Umbilical cord (tissue), 2 donors: Measurements from ENCODE around the gene JPT1. TPM values are rescaled to one million over a fixed set of nuclear protein-coding genes. Genes with fewer than 3 reads are reported as not detected.

ENCODE experiments used
- DNase-seq: peaks from one replicate; pipeline ENCODE4 v3.0.0-alpha.2; 2015; ENCODE audit warnings: low spot score
- total RNA-seq: library from RNA; depleted of rRNA; stranded (reverse); fragments of >200 nt; gene quantifications from one replicate; pipeline ENCODE4 v1.2.3, GENCODE V29; 2014; ENCODE audit warnings: low replicate concordance; ENCODE audit not compliant: insufficient read depth

Gene JPT1
- total RNA-seq, 1 donor from 2014 or later: 16.6 TPM

- DNase-seq: peak; percentile 39
Observed at GRCh38 chr17:75105126-75106080, 48.9 kb downstream of the JPT1 start.

DNA sequence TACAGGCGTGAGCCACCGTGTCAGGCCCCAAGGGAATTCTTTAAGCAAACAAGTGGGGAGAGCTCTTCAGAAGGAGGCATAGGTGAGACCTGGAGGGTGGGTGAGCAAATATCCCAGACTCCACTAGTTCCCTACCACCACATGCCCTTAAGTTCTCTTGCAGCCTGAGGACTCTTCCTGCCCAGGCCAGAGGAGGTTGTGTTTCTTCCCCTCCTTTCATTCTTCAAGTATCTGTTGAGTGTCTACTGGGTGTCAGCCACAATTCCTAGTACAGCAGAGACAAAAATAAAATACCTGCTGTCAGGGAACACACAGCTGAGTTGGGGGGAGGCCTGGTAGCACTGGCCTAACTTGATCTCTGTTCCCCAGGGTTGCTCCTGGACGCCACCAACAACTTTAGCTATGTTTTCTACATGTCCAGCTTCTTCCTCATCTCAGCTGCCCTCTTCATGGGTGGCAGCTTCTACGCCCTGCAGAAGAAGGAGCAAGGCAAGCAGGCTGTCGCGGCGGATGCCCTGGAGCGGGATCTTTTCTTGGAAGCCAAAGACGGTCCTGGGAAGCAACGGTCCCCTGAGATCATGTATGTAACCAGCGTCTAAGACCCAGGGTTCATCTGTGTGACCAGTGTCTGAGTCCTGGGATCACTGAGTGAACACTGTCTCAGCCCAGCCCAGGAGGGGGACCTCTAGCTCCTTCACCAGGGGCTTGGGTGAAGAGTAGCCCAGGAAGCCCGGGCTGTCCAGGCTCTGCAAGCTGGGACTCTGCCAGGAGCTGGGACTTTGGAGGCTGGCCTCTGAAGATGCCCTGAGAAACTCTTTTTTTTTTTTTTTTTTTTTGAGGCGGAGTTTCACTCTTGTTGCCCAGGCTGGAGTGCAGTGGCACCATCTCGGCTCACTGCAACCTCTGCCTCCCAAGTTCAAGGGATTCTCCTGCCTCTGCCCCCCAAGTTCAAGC is 50.4 kb downstream of the JPT1 start:
- DNase-seq: no peak

DNA sequence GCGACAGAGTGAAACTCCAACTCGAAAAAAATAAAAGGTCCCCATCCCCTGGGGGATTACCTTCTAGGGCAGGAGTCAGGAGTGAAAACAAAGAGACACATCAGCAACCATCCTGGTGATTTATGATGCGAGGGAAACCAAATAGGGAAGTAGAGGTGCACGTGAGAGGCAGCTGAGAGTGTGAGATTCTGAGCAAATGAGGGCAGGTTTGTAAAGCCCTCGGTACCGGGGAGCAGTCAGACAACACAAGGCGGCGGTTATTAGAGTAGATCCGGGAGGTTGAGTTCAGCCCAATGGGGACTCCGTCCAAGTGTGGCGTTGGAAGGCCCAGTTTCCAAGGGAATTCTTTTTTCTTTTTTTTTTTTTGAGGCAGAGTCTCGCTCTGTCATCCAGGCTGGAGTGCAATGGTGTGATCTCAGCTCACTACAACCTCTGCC is 51.9 kb downstream of the JPT1 start:
- DNase-seq: no peak

- DNase-seq: no peak
Observed at GRCh38 chr17:75099881-75100595, 54.3 kb downstream of the JPT1 start.

GRCh38 chr17:75098861-75099260 is 55.5 kb downstream of the JPT1 start:
- no peak for DNase-seq

DNA sequence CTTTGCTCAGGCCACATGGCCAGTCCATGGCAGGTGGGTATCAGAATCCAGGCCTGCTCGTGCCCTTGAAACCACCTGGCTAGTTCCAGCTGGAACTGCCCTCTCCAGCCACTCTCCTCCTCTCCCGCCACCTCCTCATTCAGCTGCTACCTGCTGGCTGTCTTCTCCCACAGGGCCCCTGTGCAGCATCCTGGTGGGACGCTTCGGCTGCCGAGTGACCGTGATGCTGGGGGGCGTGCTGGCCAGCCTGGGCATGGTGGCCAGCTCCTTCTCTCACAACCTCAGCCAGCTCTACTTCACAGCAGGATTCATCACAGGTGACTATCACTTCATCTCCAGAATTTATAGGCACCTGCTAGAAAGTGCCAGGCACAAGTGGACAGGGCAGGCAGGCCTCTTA is 56.4 kb downstream of the JPT1 start:
- DNase-seq: no peak

DNA sequence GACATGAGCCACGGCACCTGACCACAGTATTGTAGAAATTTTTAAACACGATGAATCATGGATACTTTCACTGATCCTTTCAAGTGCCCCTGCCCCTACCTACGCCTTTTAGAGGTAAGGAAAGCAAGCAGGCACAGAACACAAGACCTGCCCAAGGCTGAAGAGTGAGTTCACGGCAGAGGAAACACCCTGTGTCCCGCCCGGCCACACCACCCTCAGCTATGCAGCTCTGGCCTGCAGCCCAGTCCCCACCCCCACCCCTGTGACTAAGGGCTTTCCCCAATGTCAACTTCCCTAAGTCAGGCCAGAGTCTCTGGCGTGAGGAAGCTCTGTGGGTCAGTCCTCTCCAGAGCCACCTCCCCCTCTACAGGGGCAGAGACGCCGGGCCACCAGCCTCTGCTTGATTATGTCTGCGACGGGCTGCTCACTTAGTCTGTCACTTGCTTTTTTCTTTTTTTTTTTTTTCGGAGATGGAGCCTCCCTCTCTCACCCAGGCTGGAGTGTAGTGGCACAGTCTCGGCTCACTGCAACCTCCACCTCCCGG is 58.2 kb downstream of the JPT1 start:
- DNase-seq: peak; percentile 77

- DNase-seq: no peak
Observed at GRCh38 chr17:75094871-75095399, 59.4 kb downstream of the JPT1 start.

GRCh38 chr17:75093548-75094158 is 60.7 kb downstream of the JPT1 start:
- DNase-seq: no peak

DNA sequence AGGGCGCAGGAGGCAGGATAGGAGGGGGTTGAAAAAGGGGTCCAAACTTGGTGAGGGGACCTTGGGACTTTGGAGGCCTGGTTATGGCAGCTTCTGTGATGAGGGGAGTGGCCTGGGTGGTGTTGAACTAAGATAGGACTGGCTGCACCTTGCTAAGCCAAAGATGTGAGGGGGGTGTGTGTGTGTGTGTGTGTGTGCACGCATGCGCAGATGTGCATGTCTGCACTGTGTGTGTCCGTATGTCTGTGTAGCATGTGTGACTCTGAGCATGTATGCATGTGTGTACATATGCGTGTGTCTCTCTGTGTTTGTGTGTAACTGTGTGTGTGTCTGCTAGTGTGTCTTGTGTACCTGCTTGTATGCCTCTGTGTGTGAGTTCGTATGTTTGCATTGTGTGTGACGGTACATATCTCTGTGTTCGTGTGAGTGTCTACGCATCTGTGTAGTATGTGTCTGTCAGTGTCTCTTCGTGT is 62.4 kb downstream of the JPT1 start:
- DNase-seq: no peak

GRCh38 chr17:75090871-75091854 is 63.1 kb downstream of the JPT1 start:
- DNase-seq: no peak

DNA sequence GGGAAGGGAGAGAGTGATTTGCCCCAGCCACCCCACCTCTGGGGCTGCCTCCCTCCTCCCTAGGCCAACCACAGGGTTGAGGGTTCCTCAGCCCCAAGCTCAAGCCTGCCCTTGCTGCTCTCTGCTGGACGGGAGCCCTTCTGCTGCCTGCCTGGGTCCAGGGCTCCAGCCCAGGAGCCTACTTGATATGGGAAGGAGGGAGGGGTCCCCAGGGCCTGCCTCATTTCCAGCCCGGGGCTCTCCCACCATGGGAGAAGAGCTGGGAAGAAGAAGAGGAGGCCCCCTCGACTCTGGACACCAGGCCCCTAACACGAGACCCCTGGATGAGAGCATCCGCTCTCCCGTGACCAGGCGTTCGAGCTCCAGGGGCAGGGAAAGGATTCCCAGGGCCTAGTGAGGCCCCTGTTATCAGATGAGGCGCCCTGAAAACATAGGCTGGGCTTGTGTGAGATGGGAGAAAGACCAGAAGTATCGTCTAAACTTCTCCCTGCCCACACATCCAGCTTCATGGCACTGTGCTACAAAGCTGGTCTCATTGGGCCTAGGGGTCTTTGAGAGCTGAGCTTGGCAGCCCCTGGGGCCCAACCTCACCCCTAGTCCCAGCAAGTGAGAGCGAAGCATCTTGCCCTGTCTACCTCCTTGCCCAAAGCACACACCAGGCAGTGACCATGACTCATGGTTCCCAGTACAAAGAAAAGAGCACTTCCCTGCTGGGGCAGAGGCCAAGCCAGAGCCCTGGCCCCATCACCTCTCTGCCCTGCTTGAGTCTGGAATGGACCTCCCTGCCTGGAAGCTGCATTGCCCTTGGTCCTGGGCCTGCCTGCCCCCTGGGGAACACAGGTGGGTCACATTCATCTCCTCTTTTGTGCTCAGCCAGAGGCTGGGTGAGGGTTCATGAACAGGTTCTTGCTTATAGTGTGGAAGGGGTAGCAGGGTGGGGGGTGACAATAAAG is 65.6 kb downstream of the JPT1 start:
- peak; percentile 56 for DNase-seq

GRCh38 chr17:75087558-75088453 is 66.5 kb downstream of the JPT1 start, which contains the start of gene SLC16A5:
TSS of gene SLC16A5 (plus strand) at chr17:75087954. CDS start at chr17:75093637, 5,683 bp downstream.
- peak; percentile 98 for DNase-seq

- DNase-seq: no peak
Observed at GRCh38 chr17:75087182-75087557, 67.1 kb downstream of the JPT1 start.

GRCh38 chr17:75086496-75087181 is 67.7 kb downstream of the JPT1 start:
- DNase-seq: no peak
